C4-2B (cell line): Measurements from ENCODE around the gene SLFN12L.

ENCODE experiments used
- CTCF ChIP-seq: fragments of 450-650 bp; conservative IDR thresholded peaks from 2 replicates; pipeline ENCODE4 v1.5.1; 2017; ENCODE audit warnings: mild to moderate bottlenecking
- ZFX ChIP-seq: fragments of 450-650 bp; IDR thresholded peaks from 2 replicates; pipeline ENCODE4 v1.6.1; 2017

DNA sequence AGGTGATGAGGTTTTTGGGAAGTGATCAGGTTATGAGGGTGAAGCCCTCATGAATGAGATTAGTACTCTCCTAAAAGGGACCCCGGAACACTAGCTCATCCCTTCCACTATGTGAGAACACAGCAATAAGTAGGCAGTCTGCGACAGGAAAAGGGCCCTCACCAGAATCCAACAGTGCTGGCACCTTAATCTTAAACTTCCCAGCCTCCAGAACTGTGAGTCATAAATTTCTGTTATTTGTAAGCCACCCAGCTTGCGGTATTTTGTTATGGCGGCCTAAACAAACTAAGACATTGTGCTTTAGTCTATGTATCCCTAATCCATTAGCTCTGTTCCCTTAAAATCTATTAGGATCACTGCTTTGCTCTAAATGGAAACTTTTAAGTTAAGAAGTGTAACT lies 113.7 kb downstream of the SLFN12L start:
- TF ChIP-seq CTCF (no peak), ZFX (no peak)
